ENCODE measurements around the gene ATN1. TPM values are rescaled to one million over a fixed set of nuclear protein-coding genes. Genes with fewer than 3 reads are reported as not detected.
"Not testable (repeated sequence)": the region's sequence is repeated elsewhere in the genome, so short reads cannot be mapped to it uniquely, and the experiment has no call there.

The ATN1 gene, protein sequence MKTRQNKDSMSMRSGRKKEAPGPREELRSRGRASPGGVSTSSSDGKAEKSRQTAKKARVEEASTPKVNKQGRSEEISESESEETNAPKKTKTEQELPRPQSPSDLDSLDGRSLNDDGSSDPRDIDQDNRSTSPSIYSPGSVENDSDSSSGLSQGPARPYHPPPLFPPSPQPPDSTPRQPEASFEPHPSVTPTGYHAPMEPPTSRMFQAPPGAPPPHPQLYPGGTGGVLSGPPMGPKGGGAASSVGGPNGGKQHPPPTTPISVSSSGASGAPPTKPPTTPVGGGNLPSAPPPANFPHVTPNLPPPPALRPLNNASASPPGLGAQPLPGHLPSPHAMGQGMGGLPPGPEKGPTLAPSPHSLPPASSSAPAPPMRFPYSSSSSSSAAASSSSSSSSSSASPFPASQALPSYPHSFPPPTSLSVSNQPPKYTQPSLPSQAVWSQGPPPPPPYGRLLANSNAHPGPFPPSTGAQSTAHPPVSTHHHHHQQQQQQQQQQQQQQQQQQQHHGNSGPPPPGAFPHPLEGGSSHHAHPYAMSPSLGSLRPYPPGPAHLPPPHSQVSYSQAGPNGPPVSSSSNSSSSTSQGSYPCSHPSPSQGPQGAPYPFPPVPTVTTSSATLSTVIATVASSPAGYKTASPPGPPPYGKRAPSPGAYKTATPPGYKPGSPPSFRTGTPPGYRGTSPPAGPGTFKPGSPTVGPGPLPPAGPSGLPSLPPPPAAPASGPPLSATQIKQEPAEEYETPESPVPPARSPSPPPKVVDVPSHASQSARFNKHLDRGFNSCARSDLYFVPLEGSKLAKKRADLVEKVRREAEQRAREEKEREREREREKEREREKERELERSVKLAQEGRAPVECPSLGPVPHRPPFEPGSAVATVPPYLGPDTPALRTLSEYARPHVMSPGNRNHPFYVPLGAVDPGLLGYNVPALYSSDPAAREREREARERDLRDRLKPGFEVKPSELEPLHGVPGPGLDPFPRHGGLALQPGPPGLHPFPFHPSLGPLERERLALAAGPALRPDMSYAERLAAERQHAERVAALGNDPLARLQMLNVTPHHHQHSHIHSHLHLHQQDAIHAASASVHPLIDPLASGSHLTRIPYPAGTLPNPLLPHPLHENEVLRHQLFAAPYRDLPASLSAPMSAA (N-terminal part only)
- total RNA-seq = 193 to 205 TPM (median 195 TPM) in 3 replicates

GRCh38 chr12:6927379-6928021 is at the start of gene ATN1:
ATN1 (plus strand) TSS chr12:6927959; CDS start chr12:6934002, 6,043 bp downstream.
- Mint-ChIP-seq H3K4me3 (peak within 1 kb of the TSS; percentile 95), H3K4me1 (peaks cover 65% of the 10 kb centered on the region), H3K36me3 (no peaks in the 10 kb centered on the region), H3K9me3 (no peaks in the 10 kb centered on the region), H3K27ac (peak within 1 kb of the TSS; percentile 98), H3K27me3 (ENCODE audit: low read depth) (no peaks in the 10 kb centered on the region)
- DNase-seq (ENCODE audit: low spot score in 2 of 2, unreplicated experiment in 2 of 2) = peak; percentile 72 to 81
- no peak for TF ChIP-seq CTCF (IDR thresholded peaks at IDR 0.05; ENCODE audit: unreplicated experiment)

DNA sequence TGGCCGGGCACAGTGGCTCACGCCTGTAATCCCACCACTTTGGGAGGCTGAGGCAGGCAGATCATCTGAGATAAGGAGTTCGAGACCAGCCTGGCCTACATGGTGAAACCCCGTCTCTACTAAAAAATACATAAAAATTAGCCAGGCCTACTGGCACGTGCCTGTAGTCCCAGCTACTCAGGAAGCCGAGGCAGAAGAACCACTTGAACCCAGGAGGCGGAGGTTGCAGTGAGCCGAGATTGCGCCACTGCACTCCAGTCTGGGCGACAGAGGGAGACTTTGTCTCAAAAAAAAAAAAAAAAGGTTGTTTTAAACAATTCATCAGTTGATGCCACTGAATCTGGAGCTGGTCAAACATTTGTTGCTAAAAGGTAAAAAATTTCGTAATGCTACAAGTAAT is 47.9 kb upstream of the ATN1 start:
- H3K36me3 Mint-ChIP-seq; H3K27ac Mint-ChIP-seq; H3K27me3 Mint-ChIP-seq (ENCODE audit: low read depth): not testable (repeated sequence)

GRCh38 chr12:6883252-6883651 is 44.5 kb upstream of the ATN1 start:
- no peak overlapping the region for H3K4me3 Mint-ChIP-seq

More for the DNA sequence above, 47.9 kb upstream of the ATN1 start:
- not testable (repeated sequence) for H3K4me1 Mint-ChIP-seq; H3K4me3 Mint-ChIP-seq; H3K9me3 Mint-ChIP-seq; DNase-seq (ENCODE audit: low spot score in 2 of 2, unreplicated experiment in 2 of 2)

GRCh38 chr12:6883683-6884082 is 44.1 kb upstream of the ATN1 start:
- no peaks in the 10 kb centered on the region for H3K9me3 Mint-ChIP-seq
- no peak for TF ChIP-seq CTCF (IDR thresholded peaks at IDR 0.05; ENCODE audit: unreplicated experiment)
- H3K27ac Mint-ChIP-seq = no peak overlapping the region
- no peaks in the 10 kb centered on the region for H3K27me3 Mint-ChIP-seq (ENCODE audit: low read depth)
- DNase-seq (ENCODE audit: low spot score in 2 of 2, unreplicated experiment in 2 of 2) = no peak
- no peaks in the 10 kb centered on the region for H3K36me3 Mint-ChIP-seq
- no peak overlapping the region for H3K4me3 Mint-ChIP-seq
- peaks cover 9% of the 10 kb centered on the region for H3K4me1 Mint-ChIP-seq

More at GRCh38 chr12:6883252-6883651, 44.5 kb upstream of the ATN1 start:
- Mint-ChIP-seq H3K27me3 (ENCODE audit: low read depth) (no peaks in the 10 kb centered on the region), H3K4me1 (peaks cover 9% of the 10 kb centered on the region), H3K27ac (no peak overlapping the region), H3K9me3 (no peaks in the 10 kb centered on the region), H3K36me3 (no peaks in the 10 kb centered on the region)
- TF ChIP-seq CTCF (IDR thresholded peaks at IDR 0.05; ENCODE audit: unreplicated experiment) = no peak
- DNase-seq (ENCODE audit: low spot score in 2 of 2, unreplicated experiment in 2 of 2) = no peak

DNA sequence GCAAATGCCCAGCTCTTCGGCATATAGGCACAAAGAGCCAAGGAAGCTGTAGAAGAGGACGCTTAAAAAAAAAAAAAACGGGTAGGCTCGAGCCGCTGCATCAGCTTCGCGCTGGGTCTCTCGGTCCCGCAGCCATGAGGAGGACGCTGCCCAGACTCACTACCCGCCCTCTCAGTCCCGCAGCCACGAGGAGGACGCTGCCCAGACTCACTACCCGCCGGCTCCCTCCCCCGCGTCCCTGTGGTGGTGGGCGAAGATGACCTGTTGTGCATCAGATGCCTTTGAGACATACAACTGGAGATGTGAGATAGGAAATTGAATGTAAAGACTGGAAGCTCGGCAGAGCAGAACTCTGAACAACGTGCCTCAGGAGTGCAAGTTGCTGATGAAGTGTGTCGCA is 43.2 kb upstream of the ATN1 start:
- Mint-ChIP-seq H3K4me1 (peaks cover 9% of the 10 kb centered on the region), H3K27ac (no peak overlapping the region), H3K4me3 (no peak overlapping the region), H3K36me3 (no peaks in the 10 kb centered on the region), H3K27me3 (ENCODE audit: low read depth) (no peaks in the 10 kb centered on the region), H3K9me3 (no peaks in the 10 kb centered on the region)
- DNase-seq (ENCODE audit: low spot score in 2 of 2, unreplicated experiment in 2 of 2) = no peak
- TF ChIP-seq CTCF (IDR thresholded peaks at IDR 0.05; ENCODE audit: unreplicated experiment) = no peak

DNA sequence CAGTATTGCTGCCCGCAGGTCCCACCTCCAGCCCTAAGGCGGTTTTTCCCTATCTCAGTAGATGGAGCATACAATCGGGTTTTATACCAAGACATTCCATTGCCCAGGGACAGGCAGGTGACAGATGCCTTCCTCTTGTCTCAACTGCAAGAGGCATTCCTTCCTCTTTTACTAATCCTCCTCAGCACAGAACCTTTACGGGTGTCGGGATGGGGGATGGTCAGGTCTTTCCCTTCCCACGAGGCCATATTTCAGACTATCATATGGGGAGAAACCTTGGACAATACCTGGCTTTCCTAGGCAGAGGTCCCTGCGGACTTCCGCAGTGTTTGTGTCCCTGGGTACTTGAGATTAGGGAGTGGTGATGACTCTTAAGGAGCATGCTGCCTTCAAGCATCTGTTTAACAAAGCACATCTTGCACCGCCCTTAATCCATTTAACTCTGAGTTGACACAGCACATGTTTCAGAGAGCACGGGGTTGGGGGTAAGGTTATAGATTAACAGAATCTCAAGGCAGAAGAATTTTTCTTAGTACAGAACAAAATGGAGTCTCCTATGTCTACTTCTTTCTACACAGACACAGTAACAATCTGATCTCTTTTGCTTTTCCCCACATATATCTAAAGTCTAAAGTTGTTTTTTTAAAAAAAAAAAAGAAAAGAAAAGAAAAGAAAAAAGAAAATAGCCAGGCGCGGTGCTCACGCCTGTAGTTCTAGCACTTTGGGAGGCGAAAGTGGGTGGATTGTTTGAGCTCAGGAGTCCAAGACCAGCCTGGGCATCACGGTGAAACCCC is 41.4 kb upstream of the ATN1 start:
- not testable (repeated sequence) for H3K4me3 Mint-ChIP-seq; DNase-seq (ENCODE audit: low spot score in 2 of 2, unreplicated experiment in 2 of 2); H3K27me3 Mint-ChIP-seq (ENCODE audit: low read depth); H3K36me3 Mint-ChIP-seq; H3K9me3 Mint-ChIP-seq
- H3K4me1 Mint-ChIP-seq = peaks cover 17% of the 10 kb centered on the region
- H3K27ac Mint-ChIP-seq = peak overlapping the region; percentile 86
